CD4-positive, alpha-beta T cell treated with Interferon alpha-2 for 1 hour (primary cell): Measurements from ENCODE around the gene LAPTM5.
A peak's percentile ranks its signal among the peaks of the same experiment; 100 is the strongest.

Source experiments
- DNase-seq, 2 donors: peaks; one replicate each; pipeline ENCODE4 v3.0.0-alpha.2; 2020 to 2022

Gene LAPTM5

GRCh38 chr1:30755334-30755733 lies 2.2 kb downstream of the LAPTM5 start:
- DNase-seq = no peak

GRCh38 chr1:30754684-30755171 lies 2.8 kb downstream of the LAPTM5 start:
- DNase-seq = peak; percentile 45 to 85

GRCh38 chr1:30753660-30754123 lies 3.9 kb downstream of the LAPTM5 start:
- DNase-seq = peak; percentile 53 to 56

- DNase-seq = no peak
These were observed 4.5 kb downstream of the LAPTM5 start for GRCh38 chr1:30753118-30753517.

GRCh38 chr1:30752651-30752908 lies 5.0 kb downstream of the LAPTM5 start:
- DNase-seq = no peak

- no peak for DNase-seq
These were observed 5.5 kb downstream of the LAPTM5 start for GRCh38 chr1:30751830-30752650.

GRCh38 chr1:30750731-30751291 lies 6.8 kb downstream of the LAPTM5 start:
- DNase-seq = peak in 1 of 2 donors; percentile 79

GRCh38 chr1:30749691-30750583 lies 7.6 kb downstream of the LAPTM5 start:
- peak; percentile 76 to 77 for DNase-seq

- no peak for DNase-seq
These were observed 8.7 kb downstream of the LAPTM5 start for GRCh38 chr1:30748699-30749401.

GRCh38 chr1:30748098-30748698 lies 9.4 kb downstream of the LAPTM5 start:
- DNase-seq = no peak

GRCh38 chr1:30747033-30748008 lies 10.3 kb downstream of the LAPTM5 start:
- DNase-seq = no peak

GRCh38 chr1:30746212-30747032 lies 11.2 kb downstream of the LAPTM5 start:
- DNase-seq = no peak

- no peak for DNase-seq
These were observed 11.8 kb downstream of the LAPTM5 start for GRCh38 chr1:30745834-30746208.

- DNase-seq = no peak
These were observed 12.3 kb downstream of the LAPTM5 start for GRCh38 chr1:30745156-30745833.

GRCh38 chr1:30744060-30744756 lies 13.4 kb downstream of the LAPTM5 start:
- DNase-seq = peak in 1 of 2 donors; percentile 65

- DNase-seq = peak; percentile 83 to 87
These were observed 14.0 kb downstream of the LAPTM5 start for GRCh38 chr1:30743584-30744059.

- DNase-seq = no peak
These were observed 14.5 kb downstream of the LAPTM5 start for GRCh38 chr1:30742963-30743559.

- no peak for DNase-seq
These were observed 15.1 kb downstream of the LAPTM5 start for GRCh38 chr1:30742300-30742962.
